Stomach (tissue), 9 donors: ENCODE data around the gene RNASE11. TPM values are rescaled to one million over a fixed set of nuclear protein-coding genes. Genes with fewer than 3 reads are reported as not detected.

Experiments
- DNase-seq, 2 donors: peaks; one replicate each; pipeline versions ENCODE4 v3.0.0 to v3.0.0-alpha.2; 2013 to 2019
- H3K27ac ChIP-seq, 5 donors: fragments of 200-600 bp in 4 of 5; sonication (generic) in 4 of 5; one replicate each; pipeline ENCODE4 v1.5.1; 2013 to 2019; ENCODE audit warnings: mild to moderate bottlenecking in 1 of 5, moderate library complexity in 1 of 5
- H3K27me3 ChIP-seq, 3 donors: fragments of 200-600 bp; sonication (generic); one replicate each; pipeline ENCODE4 v1.5.1; 2017 to 2019; ENCODE audit warnings: mixed run types in 1 of 3
- H3K36me3 ChIP-seq, 4 donors: fragments of 200-600 bp; sonication (generic); 1 replicate in 3 of 4; 2 replicates in 1 of 4; pipeline ENCODE4 v1.5.1; 2016 to 2019
- H3K4me1 ChIP-seq, 4 donors: fragments of 200-600 bp; sonication (generic); one replicate each; pipeline ENCODE4 v1.5.1; 2016 to 2019
- H3K4me3 ChIP-seq, 4 donors: fragments of 200-600 bp; sonication (generic) in 3 of 4; one replicate each; pipeline ENCODE4 v1.5.1; 2016 to 2019; ENCODE audit warnings: mild to moderate bottlenecking in 1 of 4
- H3K9me3 ChIP-seq, 4 donors: fragments of 200-600 bp; sonication (generic); one replicate each; pipeline ENCODE4 v1.5.1; 2016 to 2019
- EP300 ChIP-seq: sonication (generic); formaldehyde crosslinking; IDR thresholded peaks from one replicate; pipeline ENCODE4 v1.6.1; 2017; ENCODE audit warnings: antibody characterized with exemption
- POLR2A ChIP-seq, 4 donors: fragments of 450-650 bp; IDR thresholded peaks; one replicate each; pipeline ENCODE4 v1.6.1; 2016; ENCODE audit warnings: antibody characterized with exemption in 4 of 4, control low read depth in 2 of 4, mild to moderate bottlenecking in 1 of 4, moderate library complexity in 1 of 4
- POLR2AphosphoS5 ChIP-seq, 3 donors: sonication (generic); formaldehyde crosslinking; IDR thresholded peaks; one replicate each; pipeline ENCODE4 v1.6.1; 2016; ENCODE audit warnings: antibody characterized with exemption in 3 of 3
- WGBS, 5 donors: extraction: QIAGEN DNeasy Blood & Tissue Kit in 3 of 5; methylation state at CpG; one replicate each; pipeline versions ENCODE4 v1.1.5 to v1.1.7; 2013 to 2018; 5-methylcytosine and 5-hydroxymethylcytosine counted together
- intact Hi-C: fragments of 100-400 bp; cut with DNase I; formaldehyde crosslinking; loops from one replicate; pipeline ENCODE4 v1.15.1; 2023; ENCODE audit warnings: low total_unique reads
- polyA plus RNA-seq, 3 donors: library from polyadenylated mRNA; stranded (reverse); fragments of 200-250 nt; gene quantifications; one replicate each; pipeline ENCODE4 v1.2.3, GENCODE V29; 2013
- total RNA-seq, 5 donors: library from RNA; depleted of rRNA; stranded (reverse); fragments of >200 nt; gene quantifications; one replicate each; pipeline versions ENCODE4 v1.1.0 to v1.2.3, GENCODE V29; 2014 to 2016
- TF ChIP-seq, protein P1 (sequence below), 7 experiments: fragments of 450-650 bp in 4 of 7; fragments of 200-600 bp in 3 of 7; sonication (generic) in 3 of 7; IDR thresholded peaks; one replicate each; pipeline ENCODE4 v1.5.1; 2016 to 2019; ENCODE audit warnings: antibody characterized with exemption in 7 of 7, control low read depth in 2 of 7, mild to moderate bottlenecking in 1 of 7
- donor health status: healthy with polysubstance abuse.
- donor health status: Bipolar disorder and iron deficiency.
- donor health status: healthy.

Gene RNASE11
- total and polyA plus RNA-seq, 8 donors = not detected

DNA sequence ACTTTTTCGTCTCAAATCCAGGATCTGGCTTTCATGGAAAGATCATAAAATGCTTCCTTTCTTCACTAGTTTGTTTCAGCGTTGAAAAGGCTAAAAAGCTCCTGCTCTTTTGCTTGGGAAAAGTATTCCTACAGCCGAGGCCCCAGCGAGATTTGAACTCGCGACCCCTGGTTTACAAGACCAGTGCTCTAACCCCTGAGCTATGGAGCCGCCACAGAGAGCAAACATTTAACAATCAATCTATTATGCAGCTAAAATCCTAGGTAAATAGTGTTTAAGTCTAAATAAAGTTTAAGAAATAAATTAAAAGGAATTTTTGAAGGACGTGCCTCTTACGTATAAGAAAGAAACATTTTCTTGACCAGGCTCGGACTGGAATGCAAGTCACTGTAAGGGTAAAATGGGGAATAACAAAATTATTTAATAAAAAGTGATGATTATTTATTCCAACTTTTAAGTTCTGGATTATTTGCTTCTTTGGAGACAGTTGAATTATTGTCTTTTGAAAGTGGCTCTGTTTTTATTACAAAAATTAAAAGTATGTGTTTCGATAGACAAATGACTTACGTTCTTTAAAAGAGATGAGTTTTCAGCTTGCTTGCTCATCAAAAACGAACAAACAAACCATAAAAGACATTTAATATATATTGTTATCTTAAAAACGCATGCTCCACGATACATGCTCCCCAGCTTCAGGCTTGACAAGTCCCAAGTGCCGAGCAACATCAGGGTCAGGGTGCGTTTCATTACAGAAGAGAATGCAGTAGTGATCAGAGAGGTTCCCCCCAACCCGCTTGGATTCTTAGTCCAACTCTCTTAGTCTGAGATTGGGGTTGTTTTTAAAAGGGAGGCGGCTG, 43.5 kb upstream of the RNASE11 start:
- peaks cover 0 to 64% (median 5%) of the 10 kb centered on the region in 3 donors for H3K27me3 ChIP-seq
- intact Hi-C loops = no loop called here
- no peaks in the 10 kb centered on the region for H3K9me3 ChIP-seq
- H3K4me1 ChIP-seq = peaks cover 15 to 47% (median 33%) of the 10 kb centered on the region in 4 donors
- peak overlapping the region in 1 of 5 donors; percentile 47 for H3K27ac ChIP-seq
- DNase-seq = peak; percentile 39 to 65
- peak overlapping the region; percentile 27 to 49 (median 32) for H3K4me3 ChIP-seq
- TF ChIP-seq POLR2AphosphoS5 (IDR thresholded peaks at IDR 0.05) (no peak), EP300 (no peak), POLR2A (IDR thresholded peaks at IDR 0.05) (no peak)
- TF ChIP-seq, protein P1, sequence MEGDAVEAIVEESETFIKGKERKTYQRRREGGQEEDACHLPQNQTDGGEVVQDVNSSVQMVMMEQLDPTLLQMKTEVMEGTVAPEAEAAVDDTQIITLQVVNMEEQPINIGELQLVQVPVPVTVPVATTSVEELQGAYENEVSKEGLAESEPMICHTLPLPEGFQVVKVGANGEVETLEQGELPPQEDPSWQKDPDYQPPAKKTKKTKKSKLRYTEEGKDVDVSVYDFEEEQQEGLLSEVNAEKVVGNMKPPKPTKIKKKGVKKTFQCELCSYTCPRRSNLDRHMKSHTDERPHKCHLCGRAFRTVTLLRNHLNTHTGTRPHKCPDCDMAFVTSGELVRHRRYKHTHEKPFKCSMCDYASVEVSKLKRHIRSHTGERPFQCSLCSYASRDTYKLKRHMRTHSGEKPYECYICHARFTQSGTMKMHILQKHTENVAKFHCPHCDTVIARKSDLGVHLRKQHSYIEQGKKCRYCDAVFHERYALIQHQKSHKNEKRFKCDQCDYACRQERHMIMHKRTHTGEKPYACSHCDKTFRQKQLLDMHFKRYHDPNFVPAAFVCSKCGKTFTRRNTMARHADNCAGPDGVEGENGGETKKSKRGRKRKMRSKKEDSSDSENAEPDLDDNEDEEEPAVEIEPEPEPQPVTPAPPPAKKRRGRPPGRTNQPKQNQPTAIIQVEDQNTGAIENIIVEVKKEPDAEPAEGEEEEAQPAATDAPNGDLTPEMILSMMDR (IDR thresholded peaks at IDR 0.05) = no peak
- H3K36me3 ChIP-seq = no peaks in the 10 kb centered on the region
- 1 to 4% (median 2%) methylated on average over 19 of the region's 19 CpGs for WGBS, 5 donors

DNA sequence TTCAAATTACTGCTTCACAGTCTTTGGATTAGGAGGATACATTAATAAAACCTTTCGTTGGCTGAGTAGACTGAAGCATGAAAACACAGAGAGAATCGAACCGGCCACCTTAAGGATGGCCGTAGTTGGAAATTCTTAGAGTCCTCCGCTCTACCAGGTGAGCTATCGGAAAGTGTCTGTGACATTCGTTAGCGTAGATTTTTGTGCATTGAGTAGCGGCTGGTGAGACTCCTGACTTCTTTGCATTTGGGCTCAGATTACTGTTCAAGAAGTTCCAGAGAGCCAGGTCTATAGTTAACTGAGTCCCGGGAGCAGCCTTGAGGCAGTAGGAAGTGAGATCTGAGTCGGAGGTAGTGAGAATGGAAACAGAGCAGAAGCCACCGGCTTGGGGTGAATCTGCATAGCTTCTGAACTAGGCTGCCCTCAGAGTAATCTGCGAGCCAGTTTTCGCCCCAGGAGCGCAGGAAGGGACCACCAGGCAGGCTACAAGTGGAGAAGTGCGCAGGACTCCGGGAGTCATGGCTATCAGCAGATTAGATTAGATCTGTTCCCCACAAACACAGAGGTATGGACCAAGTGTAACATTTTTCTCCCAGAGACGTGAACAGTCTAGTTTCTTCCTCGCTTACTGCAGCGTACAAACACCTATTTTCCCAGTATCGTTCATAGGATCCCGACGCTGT, 42.7 kb upstream of the RNASE11 start:
- H3K4me1 ChIP-seq = peaks cover 15 to 55% (median 40%) of the 10 kb centered on the region in 4 donors
- peak overlapping the region; percentile 26 to 49 (median 32) for H3K4me3 ChIP-seq
- intact Hi-C loops = no loop called here
- WGBS, 5 donors = 3 to 6% (median 3%) methylated on average over 23 of the region's 23 CpGs
- peak in 1 of 2 donors; percentile 79 for DNase-seq
- no peaks in the 10 kb centered on the region for H3K36me3 ChIP-seq
- TF ChIP-seq POLR2A (IDR thresholded peaks at IDR 0.05) (no peak), EP300 (no peak), POLR2AphosphoS5 (IDR thresholded peaks at IDR 0.05) (no peak)
- TF ChIP-seq, protein P1 (IDR thresholded peaks at IDR 0.05) = no peak
- peak overlapping the region in 1 of 5 donors; percentile 47 for H3K27ac ChIP-seq
- H3K27me3 ChIP-seq = peaks cover 0 to 67% (median 5%) of the 10 kb centered on the region in 3 donors
- no peaks in the 10 kb centered on the region for H3K9me3 ChIP-seq

DNA sequence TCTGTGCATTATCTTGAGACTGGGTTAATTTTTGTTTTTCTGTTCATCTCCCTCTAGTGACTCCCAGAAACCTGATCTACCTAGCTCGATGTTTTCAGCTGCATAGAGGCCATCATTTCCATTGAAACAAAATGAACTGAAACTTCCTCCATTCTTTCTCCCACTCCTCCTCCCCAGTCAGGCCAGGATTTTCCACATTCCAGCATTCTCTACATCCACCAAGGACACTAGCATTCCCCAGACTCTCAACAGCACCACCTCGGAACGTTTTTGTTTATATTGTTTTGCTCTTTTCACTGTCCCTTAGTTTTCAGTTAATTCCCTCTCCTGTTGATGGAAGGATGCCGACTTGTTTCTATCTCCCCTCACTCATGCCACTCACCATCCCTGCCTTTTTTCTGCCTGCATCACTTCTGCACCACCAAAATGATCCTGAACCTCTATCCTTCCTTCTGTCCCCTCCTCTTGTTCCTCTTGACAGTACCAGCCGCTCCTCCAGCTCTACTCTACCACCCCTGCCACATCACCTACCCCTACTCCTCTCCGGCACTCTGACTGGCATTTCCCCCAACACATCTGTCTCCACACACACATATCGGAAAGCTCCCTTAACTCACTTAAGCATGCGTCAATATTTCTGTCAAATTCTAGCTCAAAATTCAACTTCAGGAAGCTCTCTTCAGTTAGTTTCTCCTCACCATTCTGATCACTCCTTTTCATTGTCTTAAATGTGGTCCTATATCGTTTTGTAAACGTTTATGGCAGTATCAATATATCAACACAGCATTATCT, 40.5 kb upstream of the RNASE11 start:
- H3K27me3 ChIP-seq = peaks cover 0 to 52% (median 2%) of the 10 kb centered on the region in 3 donors
- H3K4me3 ChIP-seq = no peak overlapping the region
- intact Hi-C loops = no loop called here
- H3K4me1 ChIP-seq = peaks cover 15 to 72% (median 51%) of the 10 kb centered on the region in 4 donors
- H3K27ac ChIP-seq = no peak overlapping the region
- 40 to 46% (median 43%) methylated on average over 10 of the region's 10 CpGs for WGBS, 5 donors
- no peaks in the 10 kb centered on the region for H3K36me3 ChIP-seq
- no peaks in the 10 kb centered on the region for H3K9me3 ChIP-seq
- DNase-seq = no peak
- TF ChIP-seq POLR2AphosphoS5 (IDR thresholded peaks at IDR 0.05) = no peak
- TF ChIP-seq, protein P1 (IDR thresholded peaks at IDR 0.05) = no peak
- TF ChIP-seq POLR2A (IDR thresholded peaks at IDR 0.05) = no peak
- TF ChIP-seq EP300 = no peak
